CMK (cell line): ENCODE data around the gene EOMES.

Experiments
- DNase-seq: peaks from one replicate; pipeline ENCODE4 v3.0.0-alpha.2; 2010; ENCODE audit warnings: low read depth

The EOMES gene

DNA sequence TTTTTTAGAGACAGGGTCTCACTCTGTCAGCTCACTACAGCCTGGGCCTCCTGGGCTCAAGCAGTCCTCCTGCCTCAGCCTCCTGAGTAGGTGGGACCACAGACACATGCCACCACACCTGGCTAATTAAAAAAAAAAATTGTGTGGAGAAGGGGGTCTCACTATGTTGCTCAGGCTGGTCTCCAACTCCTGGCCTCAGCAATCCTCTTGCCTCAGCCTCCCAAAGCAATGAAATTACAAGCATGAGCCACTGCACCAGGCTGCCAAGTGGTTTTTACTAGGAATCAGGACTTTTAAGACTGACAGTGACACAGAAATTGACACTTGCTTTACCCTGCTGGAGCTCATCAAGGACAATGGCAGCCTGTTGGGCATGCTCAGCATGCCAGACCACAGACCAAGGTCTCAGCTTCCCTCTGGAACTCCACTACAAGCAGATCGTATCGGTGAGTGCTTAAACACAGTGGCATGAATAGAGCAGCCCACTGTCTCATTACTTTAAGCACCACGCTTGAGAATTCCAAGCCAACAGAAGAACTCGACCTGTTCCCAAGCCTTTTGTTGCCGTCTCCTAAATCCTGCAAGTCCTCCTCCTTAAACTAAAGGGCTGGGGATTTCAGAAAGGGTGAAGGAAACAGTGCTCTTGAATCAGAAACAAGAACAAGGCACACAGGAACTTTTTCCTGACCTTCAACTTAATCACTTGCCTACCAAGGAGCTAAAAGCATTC, 41.4 kb downstream of the EOMES start:
- DNase-seq: no peak

DNA sequence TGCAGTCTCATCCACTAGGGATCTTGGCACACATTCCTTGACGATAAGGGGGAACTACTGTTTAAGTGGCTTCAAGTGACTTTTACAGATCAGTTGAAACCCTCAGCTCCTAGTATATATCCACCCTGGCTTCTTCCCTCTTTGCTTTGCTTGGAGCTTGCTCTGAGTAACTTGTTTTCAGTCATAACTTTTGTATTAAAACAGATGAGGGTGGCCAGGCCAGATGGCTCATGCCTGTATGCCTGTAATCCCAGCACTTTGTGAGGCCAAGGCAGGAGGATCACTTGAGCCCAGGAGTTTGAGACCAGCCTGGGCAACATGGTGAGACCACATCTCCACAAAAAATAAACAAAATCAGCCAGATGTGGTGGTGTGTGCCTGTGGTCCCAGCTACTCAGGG, 42.4 kb downstream of the EOMES start:
- DNase-seq: no peak

DNA sequence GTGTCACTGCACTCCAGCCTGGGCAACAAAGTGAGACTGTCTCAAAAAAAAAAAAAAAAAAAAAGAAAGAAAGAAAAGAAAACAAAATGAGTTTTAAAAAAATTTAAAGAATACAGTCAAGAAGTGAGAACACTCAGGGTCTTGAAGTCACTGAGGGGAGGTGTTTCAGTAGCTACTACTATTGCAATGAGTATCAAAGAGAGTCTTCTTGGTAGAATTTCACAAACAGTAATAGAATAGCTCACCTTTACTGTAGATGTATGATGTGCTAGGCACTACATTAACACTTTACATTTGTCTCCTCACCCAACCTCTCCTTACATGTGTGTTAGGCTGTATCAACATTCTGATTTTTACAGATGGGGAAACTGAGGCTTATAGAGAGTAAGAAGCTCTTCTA, 43.9 kb downstream of the EOMES start:
- DNase-seq: no peak

DNA sequence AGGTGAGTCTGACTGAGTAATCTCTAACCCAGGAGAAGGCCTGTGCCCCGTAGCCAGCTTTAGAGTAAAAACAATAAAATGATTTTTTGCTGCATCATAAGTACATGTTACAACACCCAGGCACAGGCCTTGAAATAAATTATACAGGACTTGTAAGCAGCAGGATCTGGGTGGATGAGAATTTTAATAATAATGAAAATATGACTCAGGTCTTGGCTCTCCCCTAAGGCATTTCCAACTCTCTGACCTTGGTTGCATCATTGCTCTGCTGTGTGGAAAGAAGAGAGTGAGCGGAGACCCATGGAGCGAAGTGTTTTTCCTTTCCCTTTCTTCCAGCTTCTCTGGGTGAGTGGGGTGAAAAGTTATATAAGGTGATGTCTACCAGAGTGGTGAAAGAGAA, 44.6 kb downstream of the EOMES start:
- no peak for DNase-seq

DNA sequence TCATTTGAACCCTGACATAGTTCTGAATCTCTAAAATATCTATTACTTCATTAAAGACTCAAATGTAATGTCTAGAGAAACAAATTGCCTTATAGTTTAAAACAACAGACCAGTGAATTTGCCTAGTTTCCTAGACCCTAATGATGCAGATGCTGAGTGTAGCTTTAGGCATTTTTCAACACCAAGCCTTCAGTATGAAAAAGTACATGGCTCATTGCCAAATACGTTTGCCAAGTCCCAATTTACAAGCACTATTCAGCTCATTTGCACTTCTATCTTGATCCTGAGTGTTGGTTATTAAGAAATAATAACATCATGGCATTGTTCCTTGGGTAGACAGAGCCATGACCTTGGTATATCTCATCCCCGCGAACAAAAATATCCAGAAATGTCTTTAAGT, 46.8 kb downstream of the EOMES start:
- no peak for DNase-seq

DNA sequence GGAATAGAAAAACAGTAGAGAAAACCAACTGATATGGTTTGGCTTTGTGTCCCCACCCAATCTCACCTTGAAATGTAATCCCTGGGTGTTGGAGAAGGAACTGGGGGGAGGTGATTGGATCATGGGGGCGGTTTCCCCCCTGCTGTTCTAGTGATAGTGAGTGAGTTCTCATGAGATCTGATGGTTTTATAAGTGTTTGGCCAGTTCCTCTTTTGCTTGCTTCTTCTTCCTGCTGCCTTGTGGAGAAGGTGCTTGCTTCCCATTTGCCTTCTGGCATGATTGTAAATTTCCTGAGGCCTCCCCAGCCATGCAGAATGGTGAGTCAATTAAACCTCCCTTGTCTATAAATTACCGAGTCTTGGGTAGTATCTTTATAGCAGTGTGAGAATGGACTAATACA, 48.4 kb downstream of the EOMES start:
- no peak for DNase-seq

DNA sequence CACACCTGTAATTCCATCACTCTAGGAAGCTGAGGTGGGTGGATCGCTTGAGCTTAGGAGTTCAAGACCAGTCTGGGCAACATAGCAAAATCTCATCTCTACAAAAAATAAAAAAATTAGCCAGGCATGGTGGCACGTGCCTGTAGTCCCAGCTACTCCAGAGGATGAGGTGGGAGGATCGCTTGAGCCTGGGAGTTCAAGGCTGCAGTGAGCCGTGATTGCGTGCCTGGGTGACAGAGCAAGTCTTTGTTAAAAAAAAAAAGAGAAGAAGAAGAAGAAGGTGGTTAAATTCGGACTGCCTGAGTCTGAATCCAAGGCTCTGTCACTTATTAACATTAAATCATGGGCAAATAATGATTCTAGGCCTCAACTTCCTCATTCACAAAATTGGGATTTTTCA, 51.0 kb downstream of the EOMES start:
- no peak for DNase-seq

DNA sequence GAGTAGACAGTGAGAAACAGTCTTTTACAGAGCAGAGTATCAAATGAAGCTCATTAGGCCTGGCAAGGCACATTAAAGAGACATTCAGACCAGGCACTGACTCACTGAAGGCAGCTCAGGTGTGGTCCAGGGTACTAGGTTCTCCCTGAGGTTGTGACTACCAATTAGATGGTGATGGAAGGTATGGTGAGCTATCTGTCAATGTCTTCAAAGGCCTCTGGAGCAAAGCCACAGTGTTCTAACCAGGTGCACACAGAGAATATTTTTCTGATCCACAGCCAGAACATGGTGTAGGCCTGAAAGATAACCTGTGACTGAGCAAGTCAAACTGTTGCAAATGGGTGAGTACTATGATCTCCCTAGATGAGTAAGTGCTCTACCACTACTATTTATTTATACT, 51.5 kb downstream of the EOMES start:
- no peak for DNase-seq

DNA sequence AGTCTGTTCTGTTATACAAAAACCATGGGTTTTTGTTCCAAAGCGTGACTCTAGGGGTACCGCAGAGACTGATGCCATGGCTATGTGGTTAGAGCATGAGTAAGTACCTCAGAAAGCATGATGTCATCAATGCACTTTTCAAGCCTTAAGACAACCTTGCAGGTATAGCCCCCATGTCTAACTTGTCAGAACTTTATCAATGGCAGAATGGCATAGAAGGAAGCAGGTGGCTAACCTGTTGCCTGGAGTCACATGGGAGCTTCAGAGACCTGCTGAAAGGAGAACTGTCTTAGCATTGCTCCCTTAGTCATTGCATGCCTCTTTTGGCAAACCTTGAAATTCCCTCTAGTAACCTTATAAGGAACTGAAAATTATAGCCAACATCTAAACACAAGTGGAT, 52.5 kb downstream of the EOMES start:
- DNase-seq: no peak

DNA sequence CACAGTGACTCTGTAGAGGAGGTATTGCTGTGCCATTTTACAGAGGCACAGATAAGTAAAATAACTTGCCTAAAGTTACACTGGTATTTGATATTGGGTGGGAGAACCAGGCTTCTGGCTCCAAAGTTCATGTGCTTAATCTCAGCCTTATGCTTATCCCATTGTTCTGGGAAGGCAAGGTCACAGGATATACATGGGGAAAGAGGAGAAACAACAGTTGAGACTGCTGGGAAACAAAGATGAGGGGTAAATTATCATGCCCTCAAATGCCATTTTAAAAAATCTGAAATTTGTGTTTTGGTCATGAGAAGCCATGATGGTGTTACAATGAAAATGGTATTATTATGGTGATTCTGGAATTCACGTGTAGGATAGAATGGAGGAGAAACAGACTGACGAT, 54.4 kb downstream of the EOMES start:
- no peak for DNase-seq

DNA sequence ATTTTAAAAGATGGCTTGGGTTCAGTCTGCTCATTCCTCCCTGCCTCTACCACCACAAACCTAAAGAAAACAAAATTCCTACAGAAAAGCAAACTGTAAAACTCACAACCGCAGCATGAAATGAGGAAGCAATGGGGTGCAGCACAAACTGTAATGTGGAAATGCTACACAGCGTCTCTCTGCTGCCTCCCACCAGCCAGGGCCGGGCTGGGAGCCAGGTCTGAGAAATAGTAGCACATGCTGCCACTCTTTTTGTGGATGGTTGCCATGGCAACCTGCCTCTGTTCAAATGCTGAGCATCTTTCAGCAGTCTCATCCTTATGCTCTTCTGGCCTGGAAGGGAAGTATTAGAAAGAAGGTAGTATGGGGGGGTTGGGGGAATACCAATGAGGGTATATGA, 55.4 kb downstream of the EOMES start:
- DNase-seq: no peak

DNA sequence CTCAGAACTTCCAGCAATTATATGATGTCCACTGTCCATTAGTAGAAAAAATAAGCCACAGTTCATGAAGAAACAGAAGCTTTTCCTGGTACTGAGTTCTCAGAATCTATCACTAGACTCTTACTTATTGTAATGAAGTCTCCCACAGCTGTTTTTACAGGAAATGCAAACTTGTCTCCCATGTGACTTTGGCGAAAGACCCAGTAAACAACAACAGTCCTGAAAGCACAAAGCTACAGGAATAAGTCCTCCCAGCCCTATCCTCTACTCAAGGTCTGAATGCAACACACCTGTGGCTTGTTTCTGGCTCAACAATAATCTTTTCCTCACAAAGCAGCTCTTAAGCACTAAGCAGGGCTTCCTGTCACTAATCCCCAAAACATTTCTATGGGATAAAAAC, 55.9 kb downstream of the EOMES start:
- no peak for DNase-seq
